A204.1 (cell line): ENCODE data around the gene PRKCE.

Experiments
- FAIRE-seq: peaks from 2 replicates; lab custom pipeline; 2012; peaks lifted over from hg19 to GRCh38; lab: Jason Lieb, UNC

PRKCE gene

GRCh38 chr2:45891719-45892424, 240.4 kb downstream of the PRKCE start:
- no peak for FAIRE-seq

- FAIRE-seq = no peak
Observed at GRCh38 chr2:45892425-45892745, 240.9 kb downstream of the PRKCE start.

DNA sequence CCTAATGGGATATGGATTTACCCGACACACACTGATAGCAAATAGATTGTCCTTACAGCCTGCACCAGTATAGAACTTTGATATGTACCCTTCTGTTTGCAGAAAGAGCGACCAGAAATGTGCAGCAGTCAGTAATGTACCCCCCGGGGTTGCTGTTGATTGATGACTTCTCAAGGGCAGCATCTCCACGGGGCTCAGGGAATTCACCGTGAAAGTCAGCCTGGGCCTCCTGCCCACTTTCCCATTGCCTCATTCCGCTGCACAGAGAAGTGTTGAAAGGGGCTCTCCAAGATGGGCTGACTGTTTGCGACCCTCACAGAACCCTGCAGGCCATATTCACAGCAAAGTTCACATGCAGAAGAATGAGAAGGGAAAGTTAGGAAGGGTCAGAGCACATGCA, 241.3 kb downstream of the PRKCE start:
- no peak for FAIRE-seq

DNA sequence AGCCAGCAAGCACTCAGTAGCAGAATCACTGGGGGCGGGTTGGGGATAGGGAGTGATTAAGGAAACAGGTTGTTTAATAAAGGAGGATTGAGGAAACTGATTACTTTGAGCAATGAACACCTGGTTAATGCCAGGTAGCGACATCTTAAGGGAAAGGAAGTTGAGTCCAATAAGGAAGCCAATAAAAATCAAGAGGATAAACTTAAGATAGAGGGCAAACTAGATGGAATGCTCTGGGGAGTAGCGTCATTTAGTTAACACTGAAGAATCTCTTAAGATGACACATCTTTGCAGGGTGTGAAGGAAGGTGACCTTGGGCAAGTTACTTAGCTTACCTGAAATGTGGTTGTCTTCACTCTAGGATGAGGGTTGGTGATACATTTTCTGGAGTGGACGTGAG, 242.7 kb downstream of the PRKCE start:
- FAIRE-seq = no peak

DNA sequence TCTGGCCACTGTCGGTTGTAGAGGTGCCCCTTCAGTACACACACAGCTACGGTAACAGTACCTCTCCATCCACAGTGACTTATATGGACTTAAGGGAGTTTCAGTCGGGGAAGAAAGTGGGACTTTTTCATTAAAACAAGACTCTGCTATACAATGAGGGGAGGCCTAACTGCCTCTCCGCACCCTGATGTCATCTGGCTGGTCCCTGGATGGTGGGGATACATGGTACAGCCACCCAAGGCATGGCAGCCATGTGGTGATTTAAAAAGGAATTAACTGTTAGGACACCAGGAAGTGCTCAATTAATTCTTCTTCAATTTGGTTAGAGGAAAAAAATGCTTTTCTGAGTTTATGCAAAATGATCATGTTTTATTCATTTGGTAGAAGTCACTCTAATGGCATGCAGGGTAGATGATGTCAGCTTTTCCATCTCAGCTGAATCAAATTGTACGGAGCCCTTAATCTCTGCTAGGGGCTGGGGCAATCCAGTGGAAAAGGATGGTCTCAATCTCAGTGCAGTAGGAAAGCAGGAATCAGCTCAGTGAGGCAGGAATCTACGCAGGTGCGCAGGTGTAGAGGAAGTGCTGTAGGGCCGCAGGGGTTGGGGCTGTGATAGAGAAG, 243.9 kb downstream of the PRKCE start:
- no peak for FAIRE-seq

DNA sequence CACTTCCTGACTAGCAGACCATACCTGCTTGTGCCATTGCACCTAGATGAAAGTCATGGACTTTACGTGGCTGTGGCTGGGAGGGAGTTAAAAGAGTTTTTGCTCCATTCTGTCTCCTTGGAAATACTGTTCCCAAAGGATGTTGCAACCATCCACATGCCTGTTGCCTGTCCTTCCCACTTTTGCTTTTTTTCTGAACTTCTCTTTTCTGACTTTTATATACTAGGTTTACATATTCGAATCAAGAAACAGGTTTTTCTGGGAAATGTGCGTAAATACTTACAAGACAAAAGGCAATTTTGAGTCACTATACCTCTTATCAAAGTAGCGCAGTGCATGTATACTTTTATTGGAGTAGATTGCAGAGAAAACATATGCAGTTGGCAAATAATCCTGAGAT, 244.8 kb downstream of the PRKCE start:
- FAIRE-seq = no peak

DNA sequence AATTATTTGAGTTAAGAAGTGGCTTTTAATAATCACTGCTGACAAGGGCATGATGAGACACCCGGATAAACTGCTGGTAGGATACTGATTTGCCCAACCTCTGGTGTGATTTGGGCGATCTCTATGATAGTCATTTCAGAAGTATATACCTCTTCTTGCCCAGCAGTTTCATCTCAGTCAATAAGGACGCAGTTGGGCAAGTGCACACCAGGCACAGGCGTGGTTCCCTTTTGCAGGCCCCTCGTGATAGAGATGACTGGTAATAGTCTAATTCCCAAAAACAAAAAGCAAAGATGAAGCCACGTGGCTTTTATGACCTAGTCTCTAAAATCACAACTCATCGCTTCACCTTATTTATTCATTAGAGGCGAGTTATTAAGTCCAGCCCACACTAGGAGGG, 246.4 kb downstream of the PRKCE start:
- FAIRE-seq = no peak

DNA sequence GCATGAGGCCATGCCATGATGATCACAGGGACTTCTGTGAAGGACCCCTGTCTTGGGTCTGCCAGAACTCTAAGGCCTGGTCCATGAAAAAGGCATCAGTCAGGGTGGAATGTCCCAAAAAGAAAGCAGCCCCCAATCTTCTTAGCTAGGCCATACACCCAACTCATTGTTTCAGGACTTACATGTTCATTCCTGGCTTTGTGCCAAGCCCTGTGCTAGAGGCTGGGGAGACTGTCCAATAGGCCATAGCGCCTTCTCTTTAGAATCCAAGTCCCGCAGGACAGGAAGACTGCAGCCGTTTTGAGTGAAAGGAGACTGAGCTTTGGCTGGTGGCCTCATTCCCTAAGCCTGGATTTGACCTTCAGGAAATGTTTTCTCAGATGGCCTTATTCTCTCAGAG, 247.3 kb downstream of the PRKCE start:
- no peak for FAIRE-seq

- FAIRE-seq = no peak
Observed at GRCh38 chr2:45899926-45900325, 248.5 kb downstream of the PRKCE start.

- no peak for FAIRE-seq
Observed at GRCh38 chr2:45901468-45902032, 250.1 kb downstream of the PRKCE start.

GRCh38 chr2:45902380-45902779, 250.9 kb downstream of the PRKCE start:
- no peak for FAIRE-seq

GRCh38 chr2:45902781-45903375, 251.4 kb downstream of the PRKCE start:
- no peak for FAIRE-seq

DNA sequence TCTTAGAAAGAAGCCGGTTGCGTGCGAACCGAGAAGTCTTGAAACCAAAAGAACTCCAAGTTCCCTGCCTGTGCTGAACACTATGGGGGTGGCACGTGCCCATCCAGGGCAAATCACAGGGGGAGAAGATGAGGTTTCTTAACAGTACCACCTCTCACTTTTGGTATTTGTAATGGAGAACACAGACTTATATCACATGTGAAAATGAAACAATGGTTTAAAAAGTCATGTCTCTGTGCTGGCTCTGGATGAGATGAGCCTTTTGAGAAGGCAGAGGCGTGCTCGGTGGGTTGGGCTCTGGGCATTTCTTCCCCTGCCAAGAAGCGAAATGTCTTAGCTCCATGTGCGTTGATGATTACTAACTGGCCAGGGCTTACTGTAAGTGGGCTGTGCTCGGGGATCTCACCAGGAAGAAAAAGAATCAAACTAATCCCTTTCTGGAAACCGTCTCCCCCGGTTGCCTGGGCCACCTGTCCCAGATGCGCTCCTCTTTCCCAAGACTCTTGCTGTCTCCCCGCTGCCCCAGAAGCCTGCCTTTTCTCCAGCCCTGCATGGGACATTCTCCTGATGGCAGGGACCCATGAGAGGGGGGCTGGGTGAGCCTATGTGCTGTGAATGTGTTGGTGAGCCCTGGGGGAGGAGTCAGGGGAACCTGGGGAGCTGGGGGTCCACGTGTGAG, 252.9 kb downstream of the PRKCE start:
- no peak for FAIRE-seq

- FAIRE-seq = no peak
Observed at GRCh38 chr2:45904946-45905631, 253.6 kb downstream of the PRKCE start.

DNA sequence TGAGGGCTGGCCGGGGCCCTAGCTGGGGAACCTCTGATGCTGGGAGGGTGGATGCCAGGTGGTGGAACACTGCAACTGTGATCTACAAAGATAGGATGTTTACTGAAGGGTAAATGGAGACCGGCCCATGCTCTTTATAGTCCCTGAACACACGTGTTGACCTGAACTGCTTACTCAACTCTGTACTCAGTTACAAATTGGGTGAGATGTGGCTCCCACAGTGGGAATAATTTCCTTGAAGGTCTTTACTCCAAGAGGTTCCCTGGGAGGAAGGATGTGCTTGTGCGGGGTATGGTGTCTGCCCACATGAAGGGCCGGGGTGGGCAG, 254.1 kb downstream of the PRKCE start:
- no peak for FAIRE-seq

DNA sequence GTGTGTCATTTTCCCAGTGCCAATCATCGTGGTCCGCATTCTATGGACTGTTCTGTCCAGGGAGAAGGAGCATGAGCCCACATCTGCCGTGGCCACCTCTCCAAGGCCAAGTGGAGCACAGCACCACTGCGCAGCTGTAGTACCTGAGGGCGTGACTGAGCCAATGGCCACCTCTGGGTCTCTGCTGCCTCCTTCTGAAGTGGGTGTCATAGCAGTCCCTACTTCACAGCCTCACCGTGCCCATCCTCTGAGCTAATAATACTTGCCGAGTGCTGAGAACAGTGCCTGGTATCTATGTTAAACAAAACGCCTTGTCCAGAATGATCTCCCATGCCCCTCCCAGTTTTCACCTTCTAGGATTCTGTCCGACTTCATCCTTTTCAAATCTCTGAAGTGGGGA, 256.1 kb downstream of the PRKCE start:
- FAIRE-seq = no peak

- no peak for FAIRE-seq
Observed at GRCh38 chr2:45908316-45909170, 257.1 kb downstream of the PRKCE start.

DNA sequence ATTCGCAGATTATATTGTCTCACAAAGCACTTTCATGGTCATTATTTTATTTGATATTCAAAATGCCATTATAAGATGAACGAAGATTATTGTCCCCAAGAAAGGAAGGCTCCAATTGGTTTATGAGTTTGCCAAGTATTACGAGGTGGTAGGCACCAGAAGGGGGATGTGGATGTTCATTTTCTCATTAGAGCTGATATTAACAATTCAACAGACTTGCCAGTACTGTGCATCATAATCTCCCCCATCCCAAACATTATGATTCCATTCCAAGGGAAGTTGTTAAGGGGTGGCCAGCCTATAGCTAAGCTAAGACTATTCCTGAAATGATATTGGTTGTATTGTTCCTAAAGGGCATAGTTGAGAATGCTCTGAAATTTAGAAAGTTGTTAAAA, 257.7 kb downstream of the PRKCE start:
- FAIRE-seq = no peak

GRCh38 chr2:45909677-45910191, 258.3 kb downstream of the PRKCE start:
- FAIRE-seq = no peak

GRCh38 chr2:45910473-45911060, 259.1 kb downstream of the PRKCE start:
- FAIRE-seq = no peak

- no peak for FAIRE-seq
Observed at GRCh38 chr2:45911538-45911937, 260.1 kb downstream of the PRKCE start.
